Bladder microvascular endothelial cell (primary cell): ENCODE results near the gene MAD2L1. TPM values are rescaled to one million over a fixed set of nuclear protein-coding genes. Genes with fewer than 3 reads are reported as not detected.

Source experiments
- total RNA-seq: library from RNA; depleted of rRNA; stranded (reverse); fragments of >200 nt; gene quantifications from 2 replicates; pipeline ENCODE4 v1.2.3, GENCODE V29; 2014

MAD2L1 gene
- 16.9 and 19.3 TPM in 2 replicates for total RNA-seq

DNA sequence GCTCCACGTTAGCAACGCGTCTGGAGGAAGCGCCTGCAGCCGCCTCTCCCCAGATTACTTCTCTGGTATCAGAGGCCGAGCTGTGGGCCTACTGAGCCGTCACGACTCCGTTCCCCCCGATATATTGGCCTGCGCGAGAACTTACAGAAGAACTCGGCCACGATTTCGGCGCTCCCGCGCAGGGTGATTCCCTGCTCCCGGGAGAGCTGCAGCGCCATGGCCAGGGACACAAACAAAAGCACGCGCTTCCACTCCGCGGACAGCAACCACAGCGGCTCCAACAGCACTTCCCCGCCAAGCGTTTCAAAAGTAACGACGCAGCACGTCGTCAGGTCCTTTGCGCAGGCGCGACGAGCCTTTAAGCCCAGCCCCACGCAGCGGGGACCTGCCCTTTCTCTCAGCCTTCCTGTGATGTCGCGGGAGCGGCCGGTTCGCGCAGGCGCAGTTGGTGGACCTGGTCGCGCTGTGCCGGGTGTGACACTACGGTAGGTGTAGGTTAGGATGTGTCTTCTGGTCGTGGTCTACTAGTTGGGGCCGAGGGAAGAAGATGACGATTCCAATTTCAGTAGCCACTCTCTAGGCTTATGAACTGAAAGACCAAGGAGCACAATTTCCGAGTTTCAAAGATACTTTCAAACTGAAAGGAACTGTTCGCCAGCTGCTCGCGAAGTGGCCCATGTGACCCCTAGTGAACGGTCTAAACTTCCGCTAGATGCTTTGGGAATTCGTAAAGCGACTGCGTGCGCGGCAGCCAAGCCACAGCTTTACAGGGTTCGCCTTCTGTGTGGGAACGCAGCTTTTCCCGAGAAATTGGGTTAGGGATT, at the start of gene MAD2L1:
TSS of gene MAD2L1 (minus strand) at position 332 of the 824 bp plus-strand sequence. CDS start at position 218, 114 bp downstream.

